GM06990 (cell line): ENCODE results near the gene SSC5D.

Experiments
- DNase-seq: peaks from one replicate; pipeline ENCODE4 v3.0.0-alpha.2; 2011; ENCODE audit not compliant: insufficient read length; ENCODE audit errors: extremely low read depth
- H3K27me3 ChIP-seq: replicated peaks from 2 replicates; pipeline ENCODE4 v1.6.0; 2011; ENCODE audit warnings: low read length; ENCODE audit not compliant: control insufficient read depth, insufficient read depth
- H3K36me3 ChIP-seq: 2 replicates; pipeline ENCODE4 v1.5.1; 2011; ENCODE audit warnings: low read length; ENCODE audit not compliant: control insufficient read depth, insufficient read depth
- H3K4me3 ChIP-seq: replicated peaks from 2 replicates; pipeline ENCODE4 v1.5.1; 2011; ENCODE audit warnings: low read depth, mild to moderate bottlenecking, control low read depth, low read length
- CTCF ChIP-seq: IDR thresholded peaks from 2 replicates; pipeline ENCODE4 v1.5.1; 2011; ENCODE audit warnings: low read length, control low read depth, mild to moderate bottlenecking, inconsistent platforms; ENCODE audit not compliant: insufficient read depth, poor library complexity, severe bottlenecking

SSC5D gene

GRCh38 chr19:55465460-55466240, 22.6 kb upstream of the SSC5D start:
- H3K4me3 ChIP-seq = no peak overlapping the region
- no peaks in the 10 kb centered on the region for H3K36me3 ChIP-seq
- DNase-seq = no peak
- no peak for TF ChIP-seq CTCF
- no peaks in the 10 kb centered on the region for H3K27me3 ChIP-seq

GRCh38 chr19:55466241-55466614, 22.0 kb upstream of the SSC5D start:
- no peaks in the 10 kb centered on the region for H3K27me3 ChIP-seq
- no peak for TF ChIP-seq CTCF
- H3K4me3 ChIP-seq = no peak overlapping the region
- no peaks in the 10 kb centered on the region for H3K36me3 ChIP-seq
- DNase-seq = no peak

DNA sequence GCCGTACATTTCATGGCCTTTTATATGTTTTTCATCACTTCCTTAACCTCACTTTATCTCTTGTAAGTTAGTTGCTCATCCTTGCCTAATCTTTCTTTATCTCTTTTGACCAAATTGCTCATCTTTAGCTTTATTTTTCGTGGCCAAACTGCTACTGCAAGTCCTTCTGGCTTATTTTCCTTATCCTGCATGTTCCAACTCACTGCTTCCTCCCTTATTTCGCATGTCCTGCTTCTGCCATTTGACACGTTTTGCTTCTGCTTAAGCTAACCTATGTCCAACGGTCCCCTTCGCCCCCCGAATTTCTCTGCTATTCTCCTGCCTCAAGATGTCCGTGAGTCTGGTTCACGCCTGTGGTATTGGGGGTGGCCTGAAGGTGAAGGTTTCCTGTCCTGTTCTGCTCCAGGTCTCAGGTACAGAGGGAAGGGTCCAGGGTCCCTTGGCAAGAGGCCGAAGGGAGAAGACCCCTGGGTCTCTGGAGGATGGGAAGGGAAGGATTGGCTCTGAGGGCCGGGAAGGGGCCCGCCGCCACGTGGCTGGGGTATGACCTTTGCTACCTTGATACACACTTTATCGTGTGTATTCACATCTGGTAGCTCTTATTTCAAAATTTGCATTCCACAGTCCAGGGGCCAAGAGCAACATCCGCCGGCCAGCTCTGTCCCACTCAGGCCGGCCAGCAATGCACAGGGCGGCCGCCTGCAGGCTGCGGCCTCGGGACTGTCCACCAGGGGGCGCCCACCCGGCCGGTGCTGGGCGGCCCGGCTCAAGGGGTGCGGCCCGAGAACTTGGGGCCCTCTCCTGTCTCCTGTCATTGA, 20.8 kb upstream of the SSC5D start:
- peak; percentile 81 for TF ChIP-seq CTCF
- Histone ChIP-seq H3K27me3 (no peaks in the 10 kb centered on the region), H3K36me3 (no peaks in the 10 kb centered on the region), H3K4me3 (no peak overlapping the region)
- peak; percentile 69 for DNase-seq

GRCh38 chr19:55468054-55468393, 20.2 kb upstream of the SSC5D start:
- Histone ChIP-seq H3K27me3 (no peaks in the 10 kb centered on the region), H3K4me3 (no peak overlapping the region), H3K36me3 (no peaks in the 10 kb centered on the region)
- no peak for DNase-seq
- TF ChIP-seq CTCF = no peak

DNA sequence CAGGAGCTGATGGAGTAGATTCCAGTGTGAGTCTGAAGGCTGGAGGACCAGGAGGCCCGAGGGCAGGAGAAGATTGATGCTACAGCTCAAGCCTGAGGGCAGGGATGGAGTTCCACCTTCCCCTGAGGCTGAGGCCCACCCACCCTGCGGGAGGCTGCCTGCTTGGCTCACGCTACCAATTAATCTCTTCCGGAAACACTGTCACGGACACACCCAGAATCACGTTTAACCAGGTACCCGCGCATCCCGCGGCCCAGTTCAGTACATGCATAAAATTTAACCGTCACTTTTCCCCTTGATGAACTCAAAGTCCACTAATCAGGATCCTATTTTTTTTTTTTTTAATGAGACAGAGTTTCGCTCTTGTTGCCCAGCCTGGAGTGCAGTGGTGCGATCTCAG, 17.0 kb upstream of the SSC5D start:
- DNase-seq = no peak
- Histone ChIP-seq H3K4me3 (no peak overlapping the region), H3K36me3 (no peaks in the 10 kb centered on the region), H3K27me3 (no peaks in the 10 kb centered on the region)
- no peak for TF ChIP-seq CTCF

GRCh38 chr19:55472463-55472862, 15.8 kb upstream of the SSC5D start:
- no peaks in the 10 kb centered on the region for H3K36me3 ChIP-seq
- no peaks in the 10 kb centered on the region for H3K27me3 ChIP-seq
- DNase-seq = no peak
- TF ChIP-seq CTCF = no peak
- no peak overlapping the region for H3K4me3 ChIP-seq
